KBM-7 (cell line): ENCODE results near the gene PHLDB3.
"Not testable (repeated sequence)": the region's sequence is repeated elsewhere in the genome, so short reads cannot be mapped to it uniquely, and the experiment has no call there.

Experiments
- DNase-seq: peaks from one replicate; pipeline ENCODE4 v3.0.0-alpha.2; 2015
- in situ Hi-C: fragments of 300-500 bp; cut with MboI; formaldehyde crosslinking; loops from 2 replicates; pipeline ENCODE4 v1.14.3; 2020; ENCODE audit warnings: low sequenced_read_pairs, low pct_unique_long_range_greater_than_20kb, mixed read lengths

The PHLDB3 gene

GRCh38 chr19:43457809-43458208 lies 46.7 kb downstream of the PHLDB3 start:
- no peak for DNase-seq

GRCh38 chr19:43455321-43456113 lies 49.0 kb downstream of the PHLDB3 start:
- in situ Hi-C loops, result no loop called here
- DNase-seq, result no peak

More at GRCh38 chr19:43457809-43458208, 46.7 kb downstream of the PHLDB3 start:
- in situ Hi-C loops, result no loop called here

- no peak for DNase-seq
- in situ Hi-C loops, result no loop called here
These were observed 50.5 kb downstream of the PHLDB3 start for GRCh38 chr19:43454031-43454430.

- in situ Hi-C loops, result no loop called here
- no peak for DNase-seq
These were observed 52.0 kb downstream of the PHLDB3 start for GRCh38 chr19:43452582-43452981.

- in situ Hi-C loops, result no loop called here
- DNase-seq, result no peak
These were observed 54.0 kb downstream of the PHLDB3 start for GRCh38 chr19:43450545-43450997.

- in situ Hi-C loops, result loop anchor here (10.0 kb wide), 1 partner anchor 67 kb away; no protein-coding TSS in a partner anchor
- DNase-seq, result no peak
These were observed 56.9 kb downstream of the PHLDB3 start for GRCh38 chr19:43447655-43448054.

- in situ Hi-C loops, result loop anchor here (10.0 kb wide), 1 partner anchor 68 kb away; no protein-coding TSS in a partner anchor
These were observed 57.6 kb downstream of the PHLDB3 start for GRCh38 chr19:43446746-43447489.

GRCh38 chr19:43445426-43445825 lies 59.1 kb downstream of the PHLDB3 start:
- in situ Hi-C loops, result loop anchor here (10.0 kb wide), 1 partner anchor 69 kb away; no protein-coding TSS in a partner anchor
- DNase-seq, result no peak

More at GRCh38 chr19:43446746-43447489, 57.6 kb downstream of the PHLDB3 start:
- peak; percentile 76 for DNase-seq

- peak; percentile 24 for DNase-seq
- in situ Hi-C loops, result loop anchor here (10.0 kb wide), 1 partner anchor 70 kb away; no protein-coding TSS in a partner anchor
These were observed 59.8 kb downstream of the PHLDB3 start for GRCh38 chr19:43444531-43445287.

- in situ Hi-C loops, result loop anchor here (10.0 kb wide), 1 partner anchor 71 kb away; no protein-coding TSS in a partner anchor
- not testable (repeated sequence) for DNase-seq
These were observed 60.5 kb downstream of the PHLDB3 start for GRCh38 chr19:43444091-43444490.

- in situ Hi-C loops, result loop anchor here (10.0 kb wide), 1 partner anchor 73 kb away; no protein-coding TSS in a partner anchor
- no peak for DNase-seq
These were observed 62.8 kb downstream of the PHLDB3 start for GRCh38 chr19:43441716-43442115.

GRCh38 chr19:43439709-43440063 lies 64.9 kb downstream of the PHLDB3 start:
- in situ Hi-C loops, result loop anchor here (10.0 kb wide), 1 partner anchor 75 kb away; no protein-coding TSS in a partner anchor
- no peak for DNase-seq

GRCh38 chr19:43439032-43439708 lies 65.4 kb downstream of the PHLDB3 start:
- in situ Hi-C loops, result no loop called here
- peak; percentile 33 for DNase-seq

GRCh38 chr19:43438291-43439031 lies 66.1 kb downstream of the PHLDB3 start:
- in situ Hi-C loops, result no loop called here
- no peak for DNase-seq

- no peak for DNase-seq
- in situ Hi-C loops, result no loop called here
These were observed 66.8 kb downstream of the PHLDB3 start for GRCh38 chr19:43437712-43438111.

GRCh38 chr19:43437284-43437683 lies 67.3 kb downstream of the PHLDB3 start:
- in situ Hi-C loops, DNase-seq: not testable (repeated sequence)

GRCh38 chr19:43435775-43436174 lies 68.8 kb downstream of the PHLDB3 start:
- DNase-seq, result no peak
- in situ Hi-C loops, result no loop called here

GRCh38 chr19:43433689-43434088 lies 70.9 kb downstream of the PHLDB3 start:
- in situ Hi-C loops, result no loop called here

More at GRCh38 chr19:43433689-43434088, 70.9 kb downstream of the PHLDB3 start:
- no peak for DNase-seq
